ENCODE data around the gene TNP2. TPM values are rescaled to one million over a fixed set of nuclear protein-coding genes. Genes with fewer than 3 reads are reported as not detected.

Gene TNP2
- total and polyA plus RNA-seq, 7 donors: not detected

- TF ChIP-seq, protein P1, sequence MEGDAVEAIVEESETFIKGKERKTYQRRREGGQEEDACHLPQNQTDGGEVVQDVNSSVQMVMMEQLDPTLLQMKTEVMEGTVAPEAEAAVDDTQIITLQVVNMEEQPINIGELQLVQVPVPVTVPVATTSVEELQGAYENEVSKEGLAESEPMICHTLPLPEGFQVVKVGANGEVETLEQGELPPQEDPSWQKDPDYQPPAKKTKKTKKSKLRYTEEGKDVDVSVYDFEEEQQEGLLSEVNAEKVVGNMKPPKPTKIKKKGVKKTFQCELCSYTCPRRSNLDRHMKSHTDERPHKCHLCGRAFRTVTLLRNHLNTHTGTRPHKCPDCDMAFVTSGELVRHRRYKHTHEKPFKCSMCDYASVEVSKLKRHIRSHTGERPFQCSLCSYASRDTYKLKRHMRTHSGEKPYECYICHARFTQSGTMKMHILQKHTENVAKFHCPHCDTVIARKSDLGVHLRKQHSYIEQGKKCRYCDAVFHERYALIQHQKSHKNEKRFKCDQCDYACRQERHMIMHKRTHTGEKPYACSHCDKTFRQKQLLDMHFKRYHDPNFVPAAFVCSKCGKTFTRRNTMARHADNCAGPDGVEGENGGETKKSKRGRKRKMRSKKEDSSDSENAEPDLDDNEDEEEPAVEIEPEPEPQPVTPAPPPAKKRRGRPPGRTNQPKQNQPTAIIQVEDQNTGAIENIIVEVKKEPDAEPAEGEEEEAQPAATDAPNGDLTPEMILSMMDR (IDR thresholded peaks at IDR 0.05): no peak
- WGBS, 3 donors: 6 to 11% (median 10%) methylated on average over 89 to 105 of the region's 105 CpGs
- Histone ChIP-seq H3K27me3 (ENCODE audit: insufficient read depth in 3 of 3, low read length in 2 of 3) (no peaks in the 10 kb centered on the region), H3K4me1 (peaks cover 16% of the 10 kb centered on the region), H3K27ac (peak overlapping the region; percentile 95), H3K36me3 (ENCODE audit: insufficient read depth in 1 of 2, low read depth in 1 of 2) (no peaks in the 10 kb centered on the region), H3K4me3 (peak overlapping the region; percentile 96), H3K9me3 (no peaks in the 10 kb centered on the region)
- ATAC-seq (no peak), DNase-seq (peak; percentile 37 to 64)
- intact Hi-C loops (cut with DNase I): loop anchor here (5.0 kb wide), 3 partner anchors 102 to 173 kb away; no protein-coding TSS in a partner anchor
Measured at GRCh38 chr16:11254913-11255736, 14.0 kb downstream of the TNP2 start.

GRCh38 chr16:11253995-11254912 lies 14.9 kb downstream of the TNP2 start:
- intact Hi-C loops (cut with DNase I): no loop called here
- Histone ChIP-seq H3K4me1 (peaks cover 13% of the 10 kb centered on the region), H3K4me3 (peak overlapping the region; percentile 96), H3K27me3 (ENCODE audit: insufficient read depth in 3 of 3, low read length in 2 of 3) (no peaks in the 10 kb centered on the region), H3K27ac (no peak overlapping the region), H3K36me3 (ENCODE audit: insufficient read depth in 1 of 2, low read depth in 1 of 2) (no peaks in the 10 kb centered on the region), H3K9me3 (no peaks in the 10 kb centered on the region)
- 60 to 69% (median 66%) methylated on average over 28 to 29 of the region's 29 CpGs for WGBS, 3 donors
- TF ChIP-seq, protein P1 (IDR thresholded peaks at IDR 0.05): no peak
- ATAC-seq (no peak), DNase-seq (no peak)

GRCh38 chr16:11253009-11253994 lies 15.8 kb downstream of the TNP2 start:
- DNase-seq: no peak
- Histone ChIP-seq H3K36me3 (ENCODE audit: insufficient read depth in 1 of 2, low read depth in 1 of 2) (no peaks in the 10 kb centered on the region), H3K27me3 (ENCODE audit: insufficient read depth in 3 of 3, low read length in 2 of 3) (no peaks in the 10 kb centered on the region), H3K4me1 (peaks cover 7% of the 10 kb centered on the region), H3K27ac (no peak overlapping the region), H3K9me3 (no peaks in the 10 kb centered on the region), H3K4me3 (peak overlapping the region; percentile 96)
- TF ChIP-seq, protein P1 (IDR thresholded peaks at IDR 0.05): no peak
- ATAC-seq: no peak
- intact Hi-C loops (cut with DNase I): no loop called here
- WGBS, 3 donors: 84 to 86% (median 85%) methylated on average over 5 of the region's 5 CpGs

- DNase-seq (no peak), ATAC-seq (no peak)
- 90 to 94% (median 93%) methylated on average over 8 of the region's 8 CpGs for WGBS, 3 donors
- H3K36me3 ChIP-seq (ENCODE audit: insufficient read depth in 1 of 2, low read depth in 1 of 2): no peaks in the 10 kb centered on the region
- intact Hi-C loops (cut with DNase I): no loop called here
- H3K27me3 ChIP-seq (ENCODE audit: insufficient read depth in 3 of 3, low read length in 2 of 3): no peaks in the 10 kb centered on the region
- TF ChIP-seq, protein P1 (IDR thresholded peaks at IDR 0.05): no peak
- no peak overlapping the region for H3K27ac ChIP-seq
- H3K4me1 ChIP-seq: peaks cover 7% of the 10 kb centered on the region
- H3K9me3 ChIP-seq: no peaks in the 10 kb centered on the region
- H3K4me3 ChIP-seq: no peak overlapping the region
Measured at GRCh38 chr16:11252482-11252931, 16.6 kb downstream of the TNP2 start.
